Panc1 (cell line): ENCODE data around the gene GRHL3.

Experiments
- SIN3A ChIP-seq: IDR thresholded peaks from 2 replicates; pipeline ENCODE4 v1.6.1; 2012; ENCODE audit warnings: low read depth, mild to moderate bottlenecking, low read length, moderate library complexity, borderline replicate concordance; ENCODE audit not compliant: insufficient read depth
- TF ChIP-seq, protein P1 (sequence below): fragments of 450-650 bp; IDR thresholded peaks from 2 replicates; pipeline ENCODE4 v1.5.1; 2017; ENCODE audit warnings: mild to moderate bottlenecking
- TF ChIP-seq, protein P2 (sequence below), 2 experiments: IDR thresholded peaks; 2 replicates each; pipeline ENCODE4 v1.6.1; 2011 to 2012; ENCODE audit warnings: low read depth in 2 of 2, control low read depth in 1 of 2, low read length in 1 of 2, mild to moderate bottlenecking in 1 of 2, moderate library complexity in 1 of 2; ENCODE audit not compliant: insufficient read depth in 1 of 2

DNA sequence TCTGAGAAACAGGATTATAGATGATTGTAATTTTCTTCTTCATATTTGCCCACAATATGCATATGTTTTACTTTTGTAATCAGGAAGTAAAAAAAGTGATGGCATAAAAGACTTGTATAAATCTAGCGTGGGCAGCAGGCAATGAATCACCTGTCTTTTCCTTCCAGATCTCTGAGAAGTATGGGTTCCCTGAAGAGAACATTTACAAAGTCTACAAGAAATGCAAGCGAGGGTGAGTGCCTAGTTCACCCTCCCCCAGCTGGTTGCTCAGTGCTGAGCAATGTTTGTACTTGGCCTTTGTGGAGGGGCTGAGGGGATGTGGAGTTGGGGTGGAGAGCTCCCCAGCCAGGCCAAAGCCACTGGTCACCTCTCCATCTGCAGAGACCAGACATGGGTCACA lies 30.7 kb downstream of the GRHL3 start:
- TF ChIP-seq, protein P1, sequence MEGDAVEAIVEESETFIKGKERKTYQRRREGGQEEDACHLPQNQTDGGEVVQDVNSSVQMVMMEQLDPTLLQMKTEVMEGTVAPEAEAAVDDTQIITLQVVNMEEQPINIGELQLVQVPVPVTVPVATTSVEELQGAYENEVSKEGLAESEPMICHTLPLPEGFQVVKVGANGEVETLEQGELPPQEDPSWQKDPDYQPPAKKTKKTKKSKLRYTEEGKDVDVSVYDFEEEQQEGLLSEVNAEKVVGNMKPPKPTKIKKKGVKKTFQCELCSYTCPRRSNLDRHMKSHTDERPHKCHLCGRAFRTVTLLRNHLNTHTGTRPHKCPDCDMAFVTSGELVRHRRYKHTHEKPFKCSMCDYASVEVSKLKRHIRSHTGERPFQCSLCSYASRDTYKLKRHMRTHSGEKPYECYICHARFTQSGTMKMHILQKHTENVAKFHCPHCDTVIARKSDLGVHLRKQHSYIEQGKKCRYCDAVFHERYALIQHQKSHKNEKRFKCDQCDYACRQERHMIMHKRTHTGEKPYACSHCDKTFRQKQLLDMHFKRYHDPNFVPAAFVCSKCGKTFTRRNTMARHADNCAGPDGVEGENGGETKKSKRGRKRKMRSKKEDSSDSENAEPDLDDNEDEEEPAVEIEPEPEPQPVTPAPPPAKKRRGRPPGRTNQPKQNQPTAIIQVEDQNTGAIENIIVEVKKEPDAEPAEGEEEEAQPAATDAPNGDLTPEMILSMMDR: no peak
- TF ChIP-seq, protein P2, sequence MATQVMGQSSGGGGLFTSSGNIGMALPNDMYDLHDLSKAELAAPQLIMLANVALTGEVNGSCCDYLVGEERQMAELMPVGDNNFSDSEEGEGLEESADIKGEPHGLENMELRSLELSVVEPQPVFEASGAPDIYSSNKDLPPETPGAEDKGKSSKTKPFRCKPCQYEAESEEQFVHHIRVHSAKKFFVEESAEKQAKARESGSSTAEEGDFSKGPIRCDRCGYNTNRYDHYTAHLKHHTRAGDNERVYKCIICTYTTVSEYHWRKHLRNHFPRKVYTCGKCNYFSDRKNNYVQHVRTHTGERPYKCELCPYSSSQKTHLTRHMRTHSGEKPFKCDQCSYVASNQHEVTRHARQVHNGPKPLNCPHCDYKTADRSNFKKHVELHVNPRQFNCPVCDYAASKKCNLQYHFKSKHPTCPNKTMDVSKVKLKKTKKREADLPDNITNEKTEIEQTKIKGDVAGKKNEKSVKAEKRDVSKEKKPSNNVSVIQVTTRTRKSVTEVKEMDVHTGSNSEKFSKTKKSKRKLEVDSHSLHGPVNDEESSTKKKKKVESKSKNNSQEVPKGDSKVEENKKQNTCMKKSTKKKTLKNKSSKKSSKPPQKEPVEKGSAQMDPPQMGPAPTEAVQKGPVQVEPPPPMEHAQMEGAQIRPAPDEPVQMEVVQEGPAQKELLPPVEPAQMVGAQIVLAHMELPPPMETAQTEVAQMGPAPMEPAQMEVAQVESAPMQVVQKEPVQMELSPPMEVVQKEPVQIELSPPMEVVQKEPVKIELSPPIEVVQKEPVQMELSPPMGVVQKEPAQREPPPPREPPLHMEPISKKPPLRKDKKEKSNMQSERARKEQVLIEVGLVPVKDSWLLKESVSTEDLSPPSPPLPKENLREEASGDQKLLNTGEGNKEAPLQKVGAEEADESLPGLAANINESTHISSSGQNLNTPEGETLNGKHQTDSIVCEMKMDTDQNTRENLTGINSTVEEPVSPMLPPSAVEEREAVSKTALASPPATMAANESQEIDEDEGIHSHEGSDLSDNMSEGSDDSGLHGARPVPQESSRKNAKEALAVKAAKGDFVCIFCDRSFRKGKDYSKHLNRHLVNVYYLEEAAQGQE (IDR thresholded peaks at IDR 0.05; ENCODE audit: insufficient read depth in 1 of 2, low read depth in 2 of 2, low read length in 1 of 2): no peak
- TF ChIP-seq SIN3A: no peak
